GM20431 (cell line): ENCODE measurements around the gene SRBD1.

Experiments
- in situ Hi-C: fragments of 300-500 bp; cut with MseI, MboI; formaldehyde crosslinking; loops from one replicate; pipeline ENCODE4 v1.15.0; 2020; ENCODE audit warnings: low sequenced_read_pairs; ENCODE audit not compliant: unreplicated experiment

Gene SRBD1

DNA sequence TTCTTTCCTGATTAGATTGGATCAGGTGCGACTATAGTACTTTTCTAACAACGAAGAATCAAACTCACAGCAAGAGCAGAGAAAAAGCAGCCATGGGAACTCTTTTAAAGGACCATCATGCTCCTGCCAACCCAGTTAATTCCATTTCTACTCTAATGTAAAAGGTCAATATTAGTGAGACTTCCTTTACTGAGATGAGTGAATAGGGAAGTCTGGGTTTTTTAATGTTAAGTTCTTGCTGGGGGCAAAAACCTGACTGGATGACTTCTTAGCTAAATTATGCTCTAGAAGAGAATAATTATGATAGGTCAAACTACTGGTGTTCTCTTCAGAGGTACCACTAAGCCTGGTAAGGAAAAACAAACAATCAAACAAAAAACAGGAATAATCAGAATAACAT is 8.4 kb downstream of the SRBD1 start:
- in situ Hi-C loops: no loop called here

DNA sequence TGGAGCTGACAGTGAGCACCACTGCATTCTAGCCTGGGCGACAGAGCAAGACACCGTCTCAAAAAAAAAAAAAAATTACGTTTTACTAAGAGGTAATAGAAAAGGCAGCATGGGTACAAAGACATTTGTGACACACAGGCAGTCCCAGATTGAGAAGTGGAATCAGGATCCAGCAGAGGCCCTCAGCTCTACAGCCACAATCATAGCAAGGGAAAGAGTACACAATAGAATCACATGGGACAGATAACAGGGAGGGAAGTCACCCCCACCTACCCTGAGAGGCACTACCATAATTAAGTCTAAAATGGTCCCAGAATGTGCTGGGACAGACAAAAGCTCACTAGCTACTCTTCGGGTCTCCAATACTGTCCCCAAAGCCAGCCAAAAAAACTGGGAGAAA is 12.5 kb downstream of the SRBD1 start:
- in situ Hi-C loops: no loop called here

- in situ Hi-C loops: no loop called here
Measured at GRCh38 chr2:45596761-45597160, 14.3 kb downstream of the SRBD1 start.

DNA sequence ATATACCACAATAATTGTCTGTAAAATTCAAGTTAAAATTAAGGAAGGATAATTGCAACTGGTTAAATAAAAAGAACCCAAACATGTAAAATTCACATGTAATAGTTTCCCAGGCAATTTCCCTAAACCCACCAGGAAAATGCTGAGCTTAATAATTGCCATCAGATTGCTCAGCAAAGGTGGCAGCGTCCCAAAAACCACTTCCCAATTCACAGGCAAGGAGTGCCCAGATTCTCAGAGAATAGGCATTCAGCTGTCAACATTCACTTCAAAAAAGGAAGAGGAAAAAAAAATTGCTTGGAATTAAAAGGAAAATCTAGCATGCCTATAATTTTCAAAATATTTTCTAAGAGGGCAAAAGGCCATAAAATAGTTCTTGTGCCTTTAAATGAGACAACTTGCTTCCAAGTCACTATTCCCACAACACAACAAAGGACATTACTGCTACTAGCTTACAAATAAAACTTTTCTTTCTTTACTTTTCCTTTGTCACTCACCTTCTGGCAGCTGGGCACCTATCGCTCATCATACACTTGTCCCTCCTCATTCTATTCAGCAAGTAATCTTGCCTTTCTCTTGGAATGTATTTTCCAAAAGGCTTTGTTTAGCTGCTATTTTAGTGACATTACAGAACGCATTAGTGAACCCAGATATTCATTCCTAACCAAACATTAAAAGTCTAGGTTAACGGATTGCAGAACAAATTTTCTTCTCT is 15.2 kb downstream of the SRBD1 start:
- in situ Hi-C loops: no loop called here

- in situ Hi-C loops: no loop called here
Measured at GRCh38 chr2:45591073-45591472, 20.0 kb downstream of the SRBD1 start.

DNA sequence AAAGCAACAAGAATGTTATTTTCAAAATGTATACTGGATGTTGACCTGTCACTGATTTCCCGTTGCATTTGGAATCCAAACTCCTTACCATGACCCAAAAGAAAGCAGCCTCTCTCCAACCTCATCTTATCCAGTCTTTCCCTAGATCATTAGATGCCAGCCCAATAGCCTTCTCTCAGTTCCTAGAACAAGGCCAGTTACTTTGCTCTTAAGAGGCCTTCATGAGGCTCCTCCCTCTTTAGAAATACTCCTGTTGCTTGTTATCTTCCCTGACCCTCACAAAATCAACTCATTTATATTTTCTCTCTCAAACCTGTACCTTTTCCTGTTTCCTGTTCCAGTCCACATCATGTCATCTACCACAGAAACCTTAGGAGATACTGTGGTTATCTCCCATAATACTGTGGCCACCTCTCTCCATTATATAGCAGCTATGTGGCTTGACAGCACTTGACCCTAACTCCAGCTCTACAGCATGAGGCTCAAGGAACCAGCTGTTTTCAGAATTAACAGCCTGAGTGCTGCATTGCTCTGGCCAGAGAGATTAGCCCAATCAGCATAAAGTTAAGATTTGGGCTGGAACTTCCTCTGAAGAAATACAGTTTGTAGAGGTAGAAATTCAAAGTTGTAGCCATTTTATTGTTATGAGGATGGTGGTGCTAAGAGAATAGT is 22.8 kb downstream of the SRBD1 start:
- in situ Hi-C loops: no loop called here

GRCh38 chr2:45586600-45586999 is 24.5 kb downstream of the SRBD1 start:
- in situ Hi-C loops: no loop called here

GRCh38 chr2:45585267-45585861 is 25.7 kb downstream of the SRBD1 start:
- in situ Hi-C loops: no loop called here

- in situ Hi-C loops: no loop called here
Measured at GRCh38 chr2:45583977-45584376, 27.1 kb downstream of the SRBD1 start.

DNA sequence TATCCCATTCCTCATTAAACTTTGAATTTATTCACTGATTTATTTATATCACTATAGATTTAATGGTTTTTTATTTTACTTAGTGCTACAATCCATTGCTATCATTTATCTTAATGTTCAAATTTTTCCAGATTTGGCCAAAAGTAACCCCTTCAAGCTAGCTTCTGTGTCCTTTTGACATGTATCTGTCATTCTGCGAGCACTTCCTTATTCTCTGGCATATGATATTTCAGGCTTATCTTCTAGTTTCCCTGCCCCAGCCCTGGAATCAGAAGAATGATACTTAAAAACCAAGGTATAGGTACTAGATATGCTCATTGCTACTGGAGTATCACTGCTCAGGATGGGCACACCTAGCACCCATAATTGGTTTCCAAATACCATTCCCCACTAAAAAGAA is 28.5 kb downstream of the SRBD1 start:
- in situ Hi-C loops: no loop called here

DNA sequence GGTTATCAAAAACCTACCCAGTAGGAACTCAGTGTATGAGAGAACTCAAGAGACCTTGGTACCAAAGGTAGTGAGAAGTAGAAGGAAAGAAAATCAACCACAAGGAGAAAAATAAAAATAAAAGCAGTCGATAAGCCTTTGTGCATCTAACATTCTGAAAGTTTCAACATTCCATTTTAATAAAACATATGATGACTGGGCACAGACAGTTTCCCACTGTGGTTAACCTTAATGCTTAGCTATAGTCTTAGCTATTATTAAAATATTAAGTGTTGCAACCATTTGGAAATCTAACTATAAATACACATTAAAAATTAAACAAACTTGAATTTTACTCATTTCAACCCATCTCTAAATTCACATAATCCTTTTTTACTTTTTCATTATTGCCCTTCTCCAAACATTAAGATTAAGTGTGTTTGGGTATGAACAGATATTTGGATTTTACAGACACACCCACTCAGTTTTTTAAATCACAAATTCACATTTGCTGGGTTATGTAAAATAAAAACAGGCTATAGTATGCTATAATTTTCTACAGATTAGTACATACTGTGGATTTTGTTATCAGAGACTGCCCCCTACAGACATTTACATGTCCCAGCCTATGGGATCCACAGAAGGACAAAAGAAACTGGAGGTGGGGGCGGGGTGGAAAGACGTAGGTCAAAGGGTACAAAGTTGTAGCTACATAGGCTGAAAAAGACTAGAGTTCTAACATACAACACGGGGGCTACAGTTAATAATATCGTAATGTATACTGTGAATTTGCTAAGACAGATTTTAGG is 32.8 kb downstream of the SRBD1 start:
- in situ Hi-C loops: no loop called here

DNA sequence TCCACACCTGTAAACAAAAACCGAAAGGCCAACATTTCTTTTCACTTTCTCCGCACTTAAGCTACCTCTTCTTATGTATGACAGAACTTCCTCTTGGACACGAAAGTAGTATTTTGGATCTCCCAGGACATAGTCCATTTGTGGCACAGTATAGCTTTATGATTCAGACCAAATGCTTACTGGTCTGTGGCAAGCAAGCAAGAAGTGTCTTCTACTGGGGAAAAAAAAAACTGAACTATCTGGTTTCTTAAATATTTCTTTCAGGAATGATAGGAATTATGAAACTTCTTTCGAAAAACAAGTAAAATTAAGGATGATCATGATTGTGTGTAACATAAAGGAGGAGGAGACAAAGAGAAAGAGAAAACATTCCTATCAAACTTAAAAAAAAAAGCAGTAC is 33.6 kb downstream of the SRBD1 start:
- in situ Hi-C loops: no loop called here

DNA sequence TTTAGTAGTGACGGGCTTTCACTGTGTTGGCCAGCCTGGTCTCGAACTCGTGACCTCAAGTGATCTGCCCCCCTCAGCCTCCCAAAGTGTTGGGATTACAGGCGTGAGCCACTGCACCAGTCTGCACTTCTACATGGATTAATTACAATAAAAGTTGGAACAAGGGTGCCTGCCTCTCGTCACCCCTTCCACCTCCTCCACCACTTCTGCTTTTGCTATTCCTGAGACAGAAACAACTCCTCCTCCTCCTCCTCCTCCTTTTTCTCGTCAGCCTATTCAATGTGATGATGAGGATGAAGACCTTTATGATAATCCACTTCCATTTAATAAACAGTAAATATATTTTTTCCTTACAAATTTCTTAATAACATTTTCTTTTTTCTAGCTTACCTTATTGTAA is 35.2 kb downstream of the SRBD1 start:
- in situ Hi-C loops: no loop called here

DNA sequence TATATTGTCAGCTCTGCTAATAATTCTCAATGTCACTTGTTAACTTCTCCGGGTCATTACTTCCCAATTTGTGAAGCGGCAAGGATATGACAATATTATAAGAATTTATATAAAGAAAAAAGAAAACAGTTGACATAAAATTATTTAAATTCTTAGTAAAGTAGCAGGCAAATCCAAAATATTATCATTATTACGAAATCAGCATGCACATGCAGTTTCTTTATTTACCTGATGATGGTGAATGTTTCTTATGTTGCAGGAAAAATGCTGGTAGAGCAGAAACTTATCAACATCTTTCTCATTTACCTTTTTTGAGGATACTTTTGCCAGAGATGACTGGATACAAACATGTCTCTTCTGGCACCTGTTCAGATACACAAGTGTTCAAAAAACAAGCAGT is 38.1 kb downstream of the SRBD1 start:
- in situ Hi-C loops: no loop called here

DNA sequence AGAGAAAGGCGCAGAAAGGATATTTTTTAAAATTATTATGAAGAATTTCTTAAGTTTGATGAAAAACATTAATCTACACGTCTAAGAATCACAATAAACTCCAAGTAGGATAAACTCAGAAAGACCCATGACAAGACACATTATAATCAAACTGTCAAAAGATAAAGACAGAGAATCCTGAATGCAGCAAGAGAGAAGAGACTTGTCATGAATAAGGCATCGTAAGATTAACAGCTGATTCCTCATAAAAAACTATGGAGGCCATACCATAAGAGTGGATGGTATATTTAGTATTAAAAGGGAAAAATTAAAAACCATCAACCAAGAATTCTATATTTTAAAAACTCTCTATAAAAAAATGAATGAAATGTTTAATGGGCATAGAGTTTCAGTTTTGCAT is 39.1 kb downstream of the SRBD1 start:
- in situ Hi-C loops: no loop called here

DNA sequence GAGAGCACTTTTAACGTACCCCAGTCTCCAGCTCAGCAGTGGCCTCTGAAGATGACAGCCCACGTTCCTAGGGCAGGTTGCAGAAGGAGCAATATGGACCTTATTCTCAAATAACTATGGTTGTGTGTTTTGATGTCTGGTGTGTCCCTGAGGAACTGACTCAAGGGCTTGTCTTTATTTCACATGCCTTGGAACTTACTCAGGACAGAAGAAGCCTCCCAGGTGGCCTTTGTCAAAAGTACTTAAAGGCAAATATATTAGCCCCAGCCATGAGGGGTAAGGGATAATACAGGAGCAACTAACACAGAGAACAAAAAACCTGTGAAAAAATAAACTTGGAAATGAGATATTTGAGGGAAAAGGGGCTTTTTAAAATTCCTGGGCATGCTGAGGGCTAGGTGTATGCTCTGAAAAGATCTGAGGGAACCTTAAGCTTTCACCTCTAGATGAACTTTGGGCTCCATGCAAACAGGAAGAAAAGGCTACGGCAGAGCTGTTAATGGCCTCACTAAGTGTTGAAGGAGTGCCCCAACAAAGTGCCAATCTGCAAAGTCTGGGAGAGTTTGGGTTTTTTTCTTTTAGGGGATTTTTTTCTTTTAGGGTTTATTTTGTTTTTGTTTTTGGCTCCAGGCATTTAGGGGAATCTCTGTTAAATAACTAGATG is 40.3 kb downstream of the SRBD1 start:
- in situ Hi-C loops: no loop called here

DNA sequence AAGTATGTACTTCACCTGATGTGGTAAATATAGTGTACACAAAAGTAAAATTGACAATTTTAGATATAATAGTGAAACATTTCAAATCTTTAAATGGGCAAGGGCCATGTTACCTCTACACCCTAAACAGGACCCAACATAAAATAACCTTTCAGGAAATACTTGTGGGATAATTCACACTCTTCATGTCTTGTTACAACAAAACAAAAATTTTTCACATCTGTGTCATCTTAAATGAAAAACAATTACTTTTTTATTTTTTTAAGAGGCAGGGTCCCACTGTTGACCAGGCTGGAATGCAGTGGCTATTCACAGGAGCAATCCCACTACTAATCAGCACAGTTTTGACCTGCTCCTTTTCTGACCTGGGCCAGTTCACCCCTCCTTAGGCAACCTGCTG is 42.1 kb downstream of the SRBD1 start:
- in situ Hi-C loops: no loop called here

DNA sequence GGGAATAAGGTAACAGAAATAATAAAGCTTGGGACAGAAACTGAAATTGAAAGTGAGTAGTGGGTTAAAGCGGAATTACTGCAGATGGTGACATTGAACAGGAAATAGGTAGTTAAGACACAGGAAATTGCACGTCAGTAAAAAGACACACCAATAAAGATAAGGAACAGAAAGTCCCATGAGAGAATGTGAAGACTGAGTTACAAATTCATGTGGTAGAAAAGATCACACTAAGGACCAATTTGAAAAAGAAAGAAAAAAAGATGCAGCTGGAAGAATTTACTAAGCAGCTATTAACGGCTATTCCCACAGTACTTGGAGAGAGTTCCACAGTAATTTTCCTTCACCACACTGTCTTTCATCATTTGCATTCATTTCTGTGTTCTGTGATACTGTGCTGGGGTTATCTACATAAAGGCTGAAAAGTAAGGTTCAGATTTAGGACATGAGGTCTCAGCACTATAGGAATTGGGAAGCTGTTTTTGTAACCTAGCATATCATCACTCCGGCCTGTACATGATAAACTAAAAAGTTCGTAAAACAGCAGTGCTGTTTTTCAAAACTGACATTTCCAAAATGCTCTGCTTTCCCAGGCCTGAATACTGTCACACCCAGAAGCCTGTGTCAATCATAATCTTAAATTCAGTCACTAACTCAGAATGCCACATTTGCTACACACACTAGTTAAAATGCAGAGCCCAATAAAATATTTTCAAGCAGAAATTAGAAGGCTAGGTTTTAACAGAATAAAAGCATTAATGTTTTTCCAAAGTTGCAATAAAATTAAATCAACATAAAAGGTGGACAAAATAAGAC is 42.9 kb downstream of the SRBD1 start:
- in situ Hi-C loops: no loop called here

DNA sequence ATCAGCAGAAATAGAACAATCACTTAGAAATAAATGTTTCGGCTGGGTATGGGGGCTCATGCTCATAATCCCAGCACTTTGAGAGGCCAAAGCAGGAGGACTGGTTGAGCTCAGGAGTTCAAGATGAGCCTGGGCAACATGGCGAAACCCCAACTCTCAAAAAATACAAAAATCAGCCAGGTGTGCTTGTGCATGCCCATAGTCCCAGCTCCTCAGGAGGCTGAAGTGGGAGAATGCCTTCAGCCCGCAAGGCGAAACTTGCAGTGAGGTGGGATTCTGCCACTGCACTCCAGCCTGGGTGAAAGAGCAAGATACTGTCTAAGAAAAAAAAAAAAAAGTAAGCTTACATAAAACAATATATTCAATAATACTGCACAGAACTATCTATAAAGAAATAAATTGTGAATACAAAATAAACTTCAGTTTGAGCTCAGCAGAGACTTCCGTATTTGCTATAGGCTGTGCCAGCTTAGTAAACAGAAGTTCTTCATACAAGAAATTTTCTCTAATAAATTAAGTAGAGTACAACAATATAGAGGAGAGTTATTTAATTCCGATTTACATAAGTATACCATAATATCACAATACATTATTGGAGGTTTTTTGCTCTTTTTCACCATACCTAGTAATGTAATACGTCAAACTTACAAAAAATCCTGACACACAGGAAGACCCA is 43.6 kb downstream of the SRBD1 start:
- in situ Hi-C loops: no loop called here
